GM18907 (cell line): ENCODE results near the gene ZBTB7C.
A peak's percentile ranks its signal among the peaks of the same experiment; 100 is the strongest.

ENCODE experiments used
- ATAC-seq: cut with Tn5 transposase; IDR thresholded peaks from one replicate; pipeline ENCODE4 v1.9.1; 2021; ENCODE audit warnings: mild to moderate bottlenecking, moderate library complexity; ENCODE audit not compliant: unreplicated experiment

The ZBTB7C gene

GRCh38 chr18:48009116-48009745, 400.0 kb downstream of the ZBTB7C start:
- no peak for ATAC-seq

- ATAC-seq, result peak; percentile 72
Observed at GRCh38 chr18:48007955-48008701, 401.1 kb downstream of the ZBTB7C start.

GRCh38 chr18:48007381-48007780, 401.8 kb downstream of the ZBTB7C start:
- ATAC-seq, result no peak

- ATAC-seq, result no peak
Observed at GRCh38 chr18:48006415-48007175, 402.6 kb downstream of the ZBTB7C start.

DNA sequence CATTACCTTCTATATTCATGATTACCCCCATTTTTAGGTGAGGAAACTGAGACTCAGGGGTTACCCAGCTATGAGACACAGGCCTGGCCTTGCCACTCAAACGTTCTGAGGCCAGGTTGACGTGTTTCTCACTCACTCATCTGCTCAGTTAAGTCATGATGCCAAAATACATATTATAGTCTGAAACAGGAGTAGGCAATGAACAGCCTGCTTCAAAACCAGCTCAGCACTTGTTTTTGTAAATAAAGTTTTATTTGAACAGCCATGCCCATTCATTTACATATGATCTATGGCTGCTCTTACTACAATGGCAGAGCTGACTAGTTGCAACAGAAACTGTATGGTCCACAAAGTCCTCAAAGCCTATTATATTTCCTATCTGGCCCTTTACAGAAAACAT, 404.6 kb downstream of the ZBTB7C start:
- ATAC-seq, result no peak

DNA sequence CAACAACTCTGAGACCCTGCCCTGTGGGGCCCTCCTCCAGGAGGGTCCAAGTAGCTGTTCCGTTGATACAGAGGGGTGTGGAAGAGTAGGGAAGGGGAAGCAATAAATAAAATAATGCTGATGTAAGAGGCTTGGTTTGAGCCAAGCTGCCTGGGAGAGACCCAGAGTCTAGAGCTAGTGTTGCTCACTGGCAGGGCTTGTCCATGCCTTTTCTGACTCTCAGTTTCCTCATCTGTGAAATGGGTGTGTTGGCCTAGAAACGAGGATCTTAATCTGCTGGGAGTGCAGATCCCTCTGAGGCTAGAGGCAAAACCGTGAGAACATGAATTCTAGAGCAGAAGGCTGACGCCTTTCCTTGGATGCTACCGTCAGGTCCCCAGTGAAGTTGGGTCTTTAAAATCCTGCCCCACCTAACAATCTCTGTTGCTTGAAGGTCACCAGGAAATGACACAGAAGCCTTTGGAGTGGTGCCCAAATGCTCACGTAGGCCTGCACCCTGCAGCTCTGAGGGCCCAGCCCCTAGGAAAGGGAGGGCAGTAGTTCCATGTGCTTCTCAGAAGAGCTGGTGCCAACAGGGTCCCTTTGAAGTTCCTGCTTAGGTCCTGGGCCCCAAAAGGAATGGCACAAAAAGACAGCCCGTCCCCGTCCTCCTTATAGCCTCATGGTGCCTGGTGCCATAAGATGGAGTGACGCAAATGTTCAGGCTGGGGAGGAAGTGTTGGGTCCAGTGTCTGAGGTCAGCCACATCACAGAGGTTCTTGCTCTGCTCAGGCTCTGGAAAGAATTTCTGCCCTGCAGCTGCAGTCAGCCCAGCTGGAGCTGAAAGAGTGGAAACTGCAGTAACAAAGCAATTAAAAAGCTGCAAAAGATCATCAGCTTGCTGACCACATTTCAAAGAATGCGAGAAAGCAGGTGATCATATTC, 405.5 kb downstream of the ZBTB7C start:
- ATAC-seq, result no peak

GRCh38 chr18:48002933-48003365, 406.2 kb downstream of the ZBTB7C start:
- no peak for ATAC-seq

- ATAC-seq, result no peak
Observed at GRCh38 chr18:48000701-48001100, 408.5 kb downstream of the ZBTB7C start.

GRCh38 chr18:47999801-48000248, 409.4 kb downstream of the ZBTB7C start:
- no peak for ATAC-seq

DNA sequence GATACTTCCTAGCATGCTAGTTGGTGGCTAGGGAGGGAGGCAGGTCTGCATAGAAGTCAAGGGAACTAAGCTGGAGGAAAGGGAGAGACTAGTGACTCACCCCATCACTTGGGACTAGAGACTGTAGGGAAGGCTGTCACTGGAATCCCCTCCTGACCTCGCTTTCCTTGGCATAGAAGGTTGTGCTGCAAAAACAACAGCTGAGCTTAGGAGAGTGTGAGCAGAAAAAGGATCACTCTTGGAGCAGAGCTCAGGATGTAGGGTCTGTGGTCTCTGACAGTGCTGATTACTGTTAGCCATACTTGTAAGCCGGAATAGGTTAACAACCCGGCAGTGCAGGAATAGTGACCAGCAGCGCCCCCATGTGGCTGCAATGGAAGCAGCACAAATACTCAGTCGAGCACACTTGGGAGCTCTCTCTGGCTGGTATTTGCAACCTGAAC, 411.8 kb downstream of the ZBTB7C start:
- no peak for ATAC-seq

DNA sequence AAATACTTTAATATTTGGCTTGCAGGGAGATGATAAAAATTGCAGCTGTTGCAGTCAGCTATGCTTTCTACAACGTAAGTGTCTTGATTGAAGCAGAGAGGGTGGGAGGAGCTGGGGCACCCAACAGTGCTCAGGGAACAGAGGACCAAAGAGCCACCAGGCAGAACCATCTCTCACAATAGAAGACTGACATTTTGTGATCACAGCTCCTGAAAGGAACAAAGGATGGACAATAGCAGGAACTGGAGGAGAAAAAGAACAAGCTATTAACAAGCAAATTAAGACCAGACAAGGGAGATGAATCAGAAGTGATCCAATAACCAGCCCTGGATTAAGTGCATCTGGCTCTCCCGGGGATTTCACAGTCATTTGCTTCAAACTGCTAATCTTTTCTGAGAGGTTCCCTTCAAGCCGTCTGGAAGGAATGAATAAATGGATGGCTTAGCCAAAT, 413.1 kb downstream of the ZBTB7C start:
- no peak for ATAC-seq

- ATAC-seq, result no peak
Observed at GRCh38 chr18:47995654-47996053, 413.5 kb downstream of the ZBTB7C start.

- no peak for ATAC-seq
Observed at GRCh38 chr18:47993409-47993808, 415.8 kb downstream of the ZBTB7C start.

GRCh38 chr18:47992976-47993375, 416.2 kb downstream of the ZBTB7C start:
- ATAC-seq, result no peak

DNA sequence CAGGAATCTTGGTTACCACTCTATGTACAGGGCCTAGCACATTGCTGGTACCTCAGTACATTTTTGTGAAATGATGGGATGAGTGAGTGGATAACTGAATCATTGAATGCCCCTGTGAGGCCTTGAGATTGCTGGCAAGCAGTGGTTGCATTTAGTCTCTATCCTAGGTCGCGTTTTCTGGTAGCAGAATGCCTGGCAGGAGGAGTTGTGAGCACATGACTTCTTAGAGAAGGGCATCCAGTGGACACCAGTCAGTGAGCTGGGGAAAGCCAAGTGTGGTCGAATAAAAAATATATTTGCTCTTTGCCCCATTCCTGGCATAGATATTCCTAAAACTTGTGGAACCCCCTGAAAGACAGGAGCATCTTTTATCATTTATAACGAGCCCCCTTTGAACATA, 416.9 kb downstream of the ZBTB7C start:
- no peak for ATAC-seq

DNA sequence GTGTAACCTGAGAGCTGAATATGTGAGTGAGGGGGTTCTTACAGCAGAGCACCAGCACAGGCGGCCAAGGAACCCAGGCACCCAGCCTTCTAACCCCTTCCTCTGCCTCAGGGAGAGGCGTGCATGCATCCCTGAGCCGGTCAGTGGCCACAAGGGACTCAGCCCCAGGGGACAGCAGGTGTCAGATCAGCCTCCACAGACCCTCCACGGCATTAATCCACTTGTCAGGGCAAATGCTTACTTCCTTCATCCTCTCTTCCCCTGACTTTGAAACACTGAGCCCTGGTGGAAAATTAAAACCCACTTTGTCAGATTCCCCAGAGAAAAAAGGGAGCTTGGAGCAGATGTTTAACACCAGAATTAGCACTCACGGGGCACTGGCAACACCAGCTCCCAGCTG, 418.2 kb downstream of the ZBTB7C start:
- no peak for ATAC-seq

GRCh38 chr18:47987388-47987699, 421.8 kb downstream of the ZBTB7C start:
- ATAC-seq, result no peak

DNA sequence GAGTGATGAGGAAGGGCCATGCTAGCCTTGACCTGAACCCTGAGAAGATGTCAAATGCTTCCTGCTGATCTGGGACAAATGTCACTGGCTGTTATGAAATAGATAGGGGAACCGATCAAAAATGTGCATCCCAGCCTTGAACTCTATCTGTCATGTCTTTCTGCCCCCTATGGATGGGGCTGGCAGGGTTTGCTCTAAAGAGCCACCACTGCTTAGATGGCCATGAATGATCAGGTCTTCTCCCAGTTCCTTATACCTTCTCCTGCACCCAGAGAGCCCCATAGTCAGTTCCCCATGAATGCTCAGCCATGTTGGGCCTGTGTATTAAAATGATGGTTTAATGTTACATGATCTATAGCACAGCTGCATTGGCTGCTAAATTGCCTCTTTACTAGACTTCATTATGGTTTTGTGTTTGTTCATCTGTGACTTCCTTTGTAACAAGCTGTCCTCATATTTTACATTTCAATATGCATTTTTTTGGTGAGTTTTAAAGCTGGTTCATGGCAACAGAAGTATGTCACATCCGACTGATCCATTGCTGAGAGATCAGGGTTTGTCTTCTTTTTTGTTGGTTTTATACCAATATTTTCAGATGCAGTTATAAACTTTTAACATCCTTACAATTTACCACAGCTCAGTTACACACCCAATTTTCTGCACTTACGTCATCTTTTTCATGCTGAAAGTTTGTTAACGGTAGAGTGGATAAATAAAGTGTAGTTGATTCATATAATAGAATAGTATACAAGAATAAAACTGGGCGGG, 422.4 kb downstream of the ZBTB7C start:
- no peak for ATAC-seq

DNA sequence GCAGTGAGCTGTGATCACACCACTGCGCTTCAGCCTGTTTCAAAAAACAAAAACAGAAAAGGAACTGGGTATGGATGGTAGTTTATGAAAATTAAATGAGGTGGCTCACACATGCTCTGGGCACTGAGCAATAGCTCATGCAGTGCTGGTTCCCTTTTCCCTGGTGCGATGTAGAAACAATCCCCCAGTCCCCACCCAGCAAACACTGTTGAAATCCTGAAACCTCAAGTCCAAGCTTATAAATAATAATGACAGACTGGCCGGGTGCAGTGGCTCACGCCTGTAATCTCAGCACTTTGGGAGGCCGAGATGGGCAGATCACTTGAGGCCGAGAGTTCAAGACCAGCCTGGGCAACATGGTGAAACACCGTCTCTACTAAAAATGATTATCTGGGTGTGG, 423.3 kb downstream of the ZBTB7C start:
- no peak for ATAC-seq

GRCh38 chr18:47984991-47985390, 424.2 kb downstream of the ZBTB7C start:
- ATAC-seq, result no peak
